HepG2 (cell line): ENCODE results near the gene DNAAF8. TPM values are rescaled to one million over a fixed set of nuclear protein-coding genes. Genes with fewer than 3 reads are reported as not detected.

Source experiments
- ATAC-seq: fragments of 200-7000 bp; cut with Tn5 transposase; 3 replicates; pipeline ENCODE4 v1.9.1; 2020; ENCODE audit warnings: mild to moderate bottlenecking, moderate library complexity
- BruUV-seq: library from RNA; stranded (reverse); fragments of 400-500 nt; replicated peaks from 2 replicates; lab custom pipeline; 2021; lab: Mats Ljungman, UMichigan
- CTCF ChIA-PET: fragments of 300-600 bp; formaldehyde crosslinking; extraction: SDS; loops from one replicate; lab custom pipeline; 2021; ENCODE audit warnings: low total read pairs, inconsistent platforms, low intra/inter-chr PET ratio; lab: Yijun Ruan, JAX
- POLR2A ChIA-PET: fragments of 350-600 bp; sonication (Branson Sonifier 250); formaldehyde crosslinking; loops from one replicate; lab custom pipeline; 2020; ENCODE audit warnings: antibody characterized with exemption, inconsistent platforms; lab: Yijun Ruan, JAX
- DNase-seq: peaks from one replicate; pipeline ENCODE4 v3.0.0-alpha.2; 2015; ENCODE audit warnings: low spot score
- FAIRE-seq: peaks from 3 replicates; lab custom pipeline; 2011; peaks lifted over from hg19 to GRCh38; lab: Jason Lieb, UNC
- H2AFZ ChIP-seq: one replicate; pipeline ENCODE4 v1.6.1; 2011; ENCODE audit warnings: low read length, inconsistent platforms
- H3K27ac ChIP-seq: fragments of 300-600 bp; 3 replicates; pipeline ENCODE4 v1.8.0; 2011; ENCODE audit warnings: mixed run types, mild to moderate bottlenecking, mixed read lengths, low read length, inconsistent platforms; ENCODE audit not compliant: insufficient read depth; ENCODE audit errors: extremely low read length
- H3K27me3 ChIP-seq, 2 experiments: fragments of 200-600 bp in 1 of 2; 2 replicates in 1 of 2; 3 replicates in 1 of 2; pipeline versions ENCODE4 v1.6.0 to v1.8.0; 2011; ENCODE audit warnings: low read length in 2 of 2, mild to moderate bottlenecking in 2 of 2, moderate library complexity in 2 of 2, inconsistent platforms in 1 of 2; ENCODE audit not compliant: insufficient read depth in 2 of 2, control insufficient read depth in 1 of 2
- H3K36me3 ChIP-seq, 2 experiments: fragments of 200-600 bp in 1 of 2; replicated peaks in 1 of 2; 2 replicates in 1 of 2; 3 replicates in 1 of 2; pipeline versions ENCODE4 v1.5.1 to v1.8.0; 2011; ENCODE audit warnings: low read length in 2 of 2, inconsistent platforms in 1 of 2; ENCODE audit not compliant: insufficient read depth in 2 of 2, control insufficient read depth in 1 of 2
- H3K4me1 ChIP-seq: 2 replicates; pipeline ENCODE4 v1.5.1; 2012; ENCODE audit warnings: low read length, inconsistent platforms; ENCODE audit not compliant: insufficient read depth
- H3K4me2 ChIP-seq: 2 replicates; pipeline ENCODE4 v1.6.0; 2011; ENCODE audit warnings: low read depth, low read length, inconsistent platforms
- H3K4me3 ChIP-seq, 3 experiments: fragments of 200-600 bp in 1 of 3; sonication (generic), shearing (Covaris generic) in 1 of 3; replicated peaks in 1 of 3; 2 replicates each; pipeline ENCODE4 v1.5.1; 2011 to 2016; ENCODE audit warnings: low read length in 3 of 3, inconsistent platforms in 2 of 3, low read depth in 2 of 3, mild to moderate bottlenecking in 2 of 3, control low read depth in 1 of 3, mixed read lengths in 1 of 3; ENCODE audit not compliant: insufficient read depth in 1 of 3
- H3K79me2 ChIP-seq: one replicate; pipeline ENCODE4 v1.6.1; 2011; ENCODE audit warnings: low read length, inconsistent platforms; ENCODE audit not compliant: insufficient read depth
- H3K9ac ChIP-seq: 2 replicates; pipeline ENCODE4 v1.6.0; 2011; ENCODE audit warnings: mild to moderate bottlenecking, low read depth, low read length, inconsistent platforms; ENCODE audit not compliant: insufficient read depth
- H3K9me3 ChIP-seq: 2 replicates; pipeline ENCODE4 v1.5.1; 2012; ENCODE audit warnings: mild to moderate bottlenecking, low read length
- H4K20me1 ChIP-seq: 2 replicates; pipeline ENCODE4 v1.6.0; 2011; ENCODE audit warnings: inconsistent platforms, mild to moderate bottlenecking, low read length, moderate library complexity; ENCODE audit not compliant: insufficient read depth
- AHR ChIP-seq: IDR thresholded peaks from 2 replicates; pipeline ENCODE4 v1.6.1; 2018; ENCODE audit warnings: missing genetic modification reagents, missing compliant biosample characterization
- CHCHD3 ChIP-seq: sonication (generic); formaldehyde crosslinking; IDR thresholded peaks from 2 replicates; pipeline ENCODE4 v1.8.0; 2022; ENCODE audit warnings: mild to moderate bottlenecking, missing genetic modification reagents, moderate library complexity
- FOXO4 ChIP-seq: sonication (generic); formaldehyde crosslinking; conservative IDR thresholded peaks from 2 replicates; pipeline ENCODE4 v1.8.1; 2023; ENCODE audit warnings: missing genetic modification reagents
- GFI1 ChIP-seq: sonication (generic); formaldehyde crosslinking; IDR thresholded peaks from 2 replicates; pipeline ENCODE4 v1.5.0; 2020; ENCODE audit warnings: missing genetic modification reagents, mild to moderate bottlenecking, borderline replicate concordance
- GLI4 ChIP-seq: sonication (generic); formaldehyde crosslinking; IDR thresholded peaks from 2 replicates; pipeline ENCODE4 v1.5.1; 2020; ENCODE audit warnings: missing genetic modification reagents, mild to moderate bottlenecking, moderate library complexity, borderline replicate concordance
- NFKB2 ChIP-seq: sonication (generic); formaldehyde crosslinking; IDR thresholded peaks from 2 replicates; pipeline ENCODE4 v1.4.0; 2020; ENCODE audit warnings: missing genetic modification reagents, borderline replicate concordance
- NRL ChIP-seq: sonication (generic); formaldehyde crosslinking; IDR thresholded peaks from 2 replicates; pipeline ENCODE4 v1.5.0; 2020; ENCODE audit warnings: missing genetic modification reagents, mild to moderate bottlenecking, moderate library complexity, borderline replicate concordance
- ZBTB4 ChIP-seq: sonication (generic); formaldehyde crosslinking; IDR thresholded peaks from 2 replicates; pipeline ENCODE4 v1.4.0; 2020; ENCODE audit warnings: missing genetic modification reagents, mild to moderate bottlenecking, borderline replicate concordance
- ZNF224 ChIP-seq: sonication (generic); formaldehyde crosslinking; IDR thresholded peaks from 2 replicates; pipeline ENCODE4 v1.5.0; 2020; ENCODE audit warnings: mild to moderate bottlenecking, missing genetic modification reagents
- ZNF280B ChIP-seq: sonication (generic); formaldehyde crosslinking; IDR thresholded peaks from 2 replicates; pipeline ENCODE4 v1.5.0; 2020; ENCODE audit warnings: missing genetic modification reagents, mild to moderate bottlenecking, borderline replicate concordance
- ZNF468 ChIP-seq: sonication (generic); formaldehyde crosslinking; IDR thresholded peaks from 2 replicates; pipeline ENCODE4 v1.8.0; 2022; ENCODE audit warnings: mild to moderate bottlenecking, moderate library complexity, missing genetic modification reagents
- ZNF484 ChIP-seq: sonication (generic); formaldehyde crosslinking; IDR thresholded peaks from 2 replicates; pipeline ENCODE4 v1.5.1; 2020; ENCODE audit warnings: mild to moderate bottlenecking, low read depth, missing genetic modification reagents, borderline replicate concordance
- ZNF709 ChIP-seq: sonication (generic); formaldehyde crosslinking; IDR thresholded peaks from 2 replicates; pipeline ENCODE4 v1.5.0; 2020; ENCODE audit warnings: mild to moderate bottlenecking, missing genetic modification reagents
- ZNF737 ChIP-seq: sonication (generic); formaldehyde crosslinking; IDR thresholded peaks from 2 replicates; pipeline ENCODE4 v1.5.0; 2020; ENCODE audit warnings: missing genetic modification reagents, mild to moderate bottlenecking, borderline replicate concordance
- ZNF746 ChIP-seq: sonication (generic); formaldehyde crosslinking; IDR thresholded peaks from 2 replicates; pipeline ENCODE4 v1.8.0; 2022; ENCODE audit warnings: mild to moderate bottlenecking, missing genetic modification reagents
- ZNF891 ChIP-seq: sonication (generic); formaldehyde crosslinking; IDR thresholded peaks from 2 replicates; pipeline ENCODE4 v1.5.0; 2020; ENCODE audit warnings: mild to moderate bottlenecking, missing genetic modification reagents
- WGBS: methylation state at CpG from one replicate; pipeline ENCODE4 v1.1.6; 2017; ENCODE audit warnings: low lambda C conversion rate; 5-methylcytosine and 5-hydroxymethylcytosine counted together
- in situ Hi-C: cut with HindIII; loops from 2 replicates; pipeline ENCODE4 v1.10.0; 2017; ENCODE audit warnings: low pct_unique_long_range_greater_than_20kb; ENCODE audit not compliant: extremely low pct_ligation_motif_present
- intact Hi-C: fragments of 100-400 bp; cut with micrococcal nuclease; formaldehyde crosslinking; loops from one replicate; pipeline ENCODE4 v1.10.0; 2022; ENCODE audit not compliant: unreplicated experiment
- polyA plus RNA-seq, 8 experiments: library from polyadenylated mRNA; depleted of rRNA in 3 of 8; stranded (reverse) in 7 of 8; unstranded in 1 of 8; fragments of >200 nt; fragmentation: Illumina TruSeq in 4 of 8; extraction: Trizol in 4 of 8; gene quantifications; 2 replicates each; pipeline versions ENCODE4 v1.2.1 to v1.2.3, GENCODE V29; 2011 to 2016; ENCODE audit warnings: low read depth in 4 of 8, missing spikeins in 1 of 8, mixed read lengths in 1 of 8; ENCODE audit not compliant: insufficient read depth in 1 of 8
- total RNA-seq, 5 experiments: library from RNA; depleted of rRNA; stranded (reverse); fragments of >200 nt; fragmentation: Illumina TruSeq; extraction: Trizol; gene quantifications; 2 replicates each; pipeline ENCODE4 v1.2.3, GENCODE V29; 2016; ENCODE audit warnings: low read depth in 1 of 5

Gene DNAAF8
- total and polyA plus RNA-seq, 2 of the 13 experiments (the other 11 are each of a cell fraction or from before 2014, with no cell fraction given) = 0.44 TPM; not detected in 1

GRCh38 chr16:4733747-4734062 lies 632 bp upstream of the DNAAF8 start:
- peak; percentile 5; the same call in 2 of the 3 replicates for ATAC-seq
- peak overlapping the region; percentile 98 to 100 (median 100) for H3K4me3 ChIP-seq
- peak overlapping the region; percentile 95 for H3K9ac ChIP-seq
- H2AFZ ChIP-seq = no peak overlapping the region
- under 1% methylated on average over 6 of the region's 19 CpGs for WGBS
- H3K79me2 ChIP-seq = peaks cover 21% of the 10 kb centered on the region
- ChIA-PET CTCF (interaction anchor here (0.6 kb wide), 1 partner anchor 81 kb away, joined by 3 read pairs; no protein-coding TSS in a partner anchor), POLR2A (interaction anchor here (0.9 to 3.1 kb wide), 15 partner anchors 24 to 307 kb away, joined by 3 to 40 read pairs (median 5); partner anchors contain the start of genes NUDT16L1, ROGDI, SEC14L5 and SEPTIN12)
- peak overlapping the region; percentile 81 for H3K4me2 ChIP-seq
- H3K9me3 ChIP-seq = no peaks in the 10 kb centered on the region
- H3K27me3 ChIP-seq = no peaks in the 10 kb centered on the region; a peak in 2 of 5 replicates
- H4K20me1 ChIP-seq = no peaks in the 10 kb centered on the region
- DNase-seq = no peak
- H3K4me1 ChIP-seq = peaks cover 20% of the 10 kb centered on the region
- intact Hi-C loops (loop anchor here (5.0 kb wide), 1 partner anchor 69 kb away; the partner anchor contains the start of gene ROGDI), in situ Hi-C loops (no loop called here)
- H3K36me3 ChIP-seq = peaks cover 4 to 10% of the 10 kb centered on the region in 2 experiments; a peak in 3 of 5 replicates
- peak overlapping the region; percentile 80 for H3K27ac ChIP-seq
- no peak for FAIRE-seq
- TSS peak; percentile 68 for BruUV-seq
- TF ChIP-seq NRL (0 out of 2 replicates have a peak, but pooled peaks have one; percentile 33), GFI1 (CRISPR knock-in tag) (0 out of 2 replicates have a peak, but pooled peaks have one; percentile 17), CHCHD3 (peak; percentile 65; the same call in 1 of the 2 replicates), ZNF746 (CRISPR knock-in tag) (0 out of 2 replicates have a peak, but pooled peaks have one; percentile 43), ZNF484 (CRISPR knock-in tag) (0 out of 2 replicates have a peak, but pooled peaks have one; percentile 38), ZBTB4 (CRISPR knock-in tag) (peak; percentile 4; the same call in 1 of the 2 replicates), AHR (CRISPR knock-in tag) (peak; percentile 49; the same call in 1 of the 2 replicates), ZNF468 (CRISPR knock-in tag) (0 out of 2 replicates have a peak, but pooled peaks have one; percentile 51), ZNF891 (CRISPR knock-in tag) (0 out of 2 replicates have a peak, but pooled peaks have one; percentile 33), ZNF737 (no peak), NFKB2 (CRISPR knock-in tag) (0 out of 2 replicates have a peak, but pooled peaks have one; percentile 9), ZNF709 (CRISPR knock-in tag) (0 out of 2 replicates have a peak, but pooled peaks have one; percentile 34), GLI4 (CRISPR knock-in tag) (peak; percentile 83; the same call in 1 of the 2 replicates), FOXO4 (CRISPR knock-in tag) (0 out of 2 replicates have a peak, but pooled peaks have one; percentile 69), ZNF280B (CRISPR knock-in tag) (0 out of 2 replicates have a peak, but pooled peaks have one; percentile 17), ZNF224 (CRISPR knock-in tag) (peak; percentile 60; the same call in 1 of the 2 replicates)
